Lower lobe of right lung (tissue), 2 donors: Measurements from ENCODE around the gene RGS7. TPM values are rescaled to one million over a fixed set of nuclear protein-coding genes. Genes with fewer than 3 reads are reported as not detected.

Experiments used
- ATAC-seq, 2 donors: fragments of 200-7000 bp; cut with Tn5 transposase; one replicate each; pipeline ENCODE4 v1.9.1; 2020 to 2022; ENCODE audit warnings: mild to moderate bottlenecking in 2 of 2, moderate library complexity in 2 of 2
- DNase-seq: peaks from one replicate; pipeline ENCODE4 v3.0.0-alpha.2; 2020
- H3K27ac ChIP-seq: fragments of 200-600 bp; one replicate; pipeline ENCODE4 v1.8.0; 2022
- H3K27me3 ChIP-seq: fragments of 200-600 bp; one replicate; pipeline ENCODE4 v1.8.0; 2022; ENCODE audit warnings: low read depth
- H3K36me3 ChIP-seq: fragments of 200-600 bp; one replicate; pipeline ENCODE4 v1.8.0; 2022; ENCODE audit warnings: mild to moderate bottlenecking
- H3K4me1 ChIP-seq: fragments of 200-600 bp; one replicate; pipeline ENCODE4 v1.8.0; 2022
- H3K4me3 ChIP-seq: fragments of 200-600 bp; one replicate; pipeline ENCODE4 v1.8.0; 2022; ENCODE audit warnings: mild to moderate bottlenecking
- H3K9me3 ChIP-seq: fragments of 200-600 bp; one replicate; pipeline ENCODE4 v1.8.0; 2022
- CTCF ChIP-seq: fragments of 200-600 bp; IDR thresholded peaks from one replicate; pipeline ENCODE4 v1.8.0; 2022; ENCODE audit warnings: antibody characterized with exemption, mild to moderate bottlenecking
- intact Hi-C: fragments of 100-400 bp; cut with DNase I; formaldehyde crosslinking; loops from one replicate; pipeline ENCODE4 v1.11.0; 2022
- total RNA-seq: library from RNA; stranded (reverse); fragmentation: NEBNext Ultra II Directional; extraction: Animal tissue kit (Norgen Biotek cat#: 25700); gene quantifications from one replicate; pipeline ENCODE4 v1.2.1, GENCODE V29; 2021
- donor health status: DM: no; HTN: yes; CAD: no; lungs with severe emphysema.

Gene RGS7
- total RNA-seq, 1 donor from 2014 or later, result 0.21 TPM

- no peaks in the 10 kb centered on the region for H3K36me3 ChIP-seq
- no peaks in the 10 kb centered on the region for H3K4me1 ChIP-seq
- intact Hi-C loops, result no loop called here
- DNase-seq, result no peak
- no peak overlapping the region for H3K27ac ChIP-seq
- no peaks in the 10 kb centered on the region for H3K9me3 ChIP-seq
- TF ChIP-seq CTCF, result no peak
- H3K27me3 ChIP-seq, result no peaks in the 10 kb centered on the region
- no peak for ATAC-seq
- H3K4me3 ChIP-seq, result no peak overlapping the region
Observed at GRCh38 chr1:241253471-241253870, 103.5 kb downstream of the RGS7 start.

GRCh38 chr1:241250465-241250864 is 106.5 kb downstream of the RGS7 start:
- Histone ChIP-seq H3K36me3 (no peaks in the 10 kb centered on the region), H3K27me3 (no peaks in the 10 kb centered on the region), H3K27ac (no peak overlapping the region), H3K4me1 (no peaks in the 10 kb centered on the region), H3K4me3 (no peak overlapping the region), H3K9me3 (no peaks in the 10 kb centered on the region)
- TF ChIP-seq CTCF, result no peak
- intact Hi-C loops, result no loop called here
- peak; percentile 78 to 93 for ATAC-seq
- DNase-seq, result no peak

GRCh38 chr1:241240069-241240468 is 116.9 kb downstream of the RGS7 start:
- Histone ChIP-seq H3K9me3 (peaks cover 2% of the 10 kb centered on the region), H3K4me3 (no peak overlapping the region), H3K27me3 (no peaks in the 10 kb centered on the region), H3K36me3 (no peaks in the 10 kb centered on the region), H3K27ac (no peak overlapping the region), H3K4me1 (no peaks in the 10 kb centered on the region)
- no peak for DNase-seq
- no peak for ATAC-seq
- intact Hi-C loops, result no loop called here
- no peak for TF ChIP-seq CTCF

- Histone ChIP-seq H3K27me3 (no peaks in the 10 kb centered on the region), H3K9me3 (no peaks in the 10 kb centered on the region), H3K4me1 (no peaks in the 10 kb centered on the region), H3K4me3 (no peak overlapping the region), H3K36me3 (no peaks in the 10 kb centered on the region), H3K27ac (no peak overlapping the region)
- DNase-seq (no peak), ATAC-seq (no peak)
- no peak for TF ChIP-seq CTCF
- intact Hi-C loops, result no loop called here
Observed at GRCh38 chr1:241237873-241238272, 119.1 kb downstream of the RGS7 start.

GRCh38 chr1:241235256-241235897 is 121.6 kb downstream of the RGS7 start:
- Histone ChIP-seq H3K27me3 (no peaks in the 10 kb centered on the region), H3K9me3 (no peaks in the 10 kb centered on the region), H3K4me3 (no peak overlapping the region), H3K4me1 (no peaks in the 10 kb centered on the region), H3K27ac (no peak overlapping the region), H3K36me3 (no peaks in the 10 kb centered on the region)
- intact Hi-C loops, result no loop called here
- ATAC-seq, result no peak
- no peak for DNase-seq
- TF ChIP-seq CTCF, result no peak
